Measurements from ENCODE around the gene ADAMTSL1. TPM values are rescaled to one million over a fixed set of nuclear protein-coding genes. Genes with fewer than 3 reads are reported as not detected.

Gene ADAMTSL1
- total and polyA plus RNA-seq, 9 donors, result 1.2 to 20.0 (median 6.1) TPM

GRCh38 chr9:18568973-18569372, 95.0 kb downstream of the ADAMTSL1 start:
- no peak for DNase-seq
- 32 to 45% (median 35%) methylated on average over 4 of the region's 4 CpGs for WGBS, 3 donors
- intact Hi-C loops (cut with DNase I), result no loop called here
- no peak overlapping the region for H3K4me3 ChIP-seq
- no peak for TF ChIP-seq EP300 (IDR thresholded peaks at IDR 0.05)
- TF ChIP-seq, protein P1, sequence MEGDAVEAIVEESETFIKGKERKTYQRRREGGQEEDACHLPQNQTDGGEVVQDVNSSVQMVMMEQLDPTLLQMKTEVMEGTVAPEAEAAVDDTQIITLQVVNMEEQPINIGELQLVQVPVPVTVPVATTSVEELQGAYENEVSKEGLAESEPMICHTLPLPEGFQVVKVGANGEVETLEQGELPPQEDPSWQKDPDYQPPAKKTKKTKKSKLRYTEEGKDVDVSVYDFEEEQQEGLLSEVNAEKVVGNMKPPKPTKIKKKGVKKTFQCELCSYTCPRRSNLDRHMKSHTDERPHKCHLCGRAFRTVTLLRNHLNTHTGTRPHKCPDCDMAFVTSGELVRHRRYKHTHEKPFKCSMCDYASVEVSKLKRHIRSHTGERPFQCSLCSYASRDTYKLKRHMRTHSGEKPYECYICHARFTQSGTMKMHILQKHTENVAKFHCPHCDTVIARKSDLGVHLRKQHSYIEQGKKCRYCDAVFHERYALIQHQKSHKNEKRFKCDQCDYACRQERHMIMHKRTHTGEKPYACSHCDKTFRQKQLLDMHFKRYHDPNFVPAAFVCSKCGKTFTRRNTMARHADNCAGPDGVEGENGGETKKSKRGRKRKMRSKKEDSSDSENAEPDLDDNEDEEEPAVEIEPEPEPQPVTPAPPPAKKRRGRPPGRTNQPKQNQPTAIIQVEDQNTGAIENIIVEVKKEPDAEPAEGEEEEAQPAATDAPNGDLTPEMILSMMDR (IDR thresholded peaks at IDR 0.05), result no peak
- TF ChIP-seq POLR2A (IDR thresholded peaks at IDR 0.05), result no peak
- no peaks in the 10 kb centered on the region for H3K9me3 ChIP-seq
- H3K4me1 ChIP-seq (ENCODE audit: insufficient read depth), result no peaks in the 10 kb centered on the region
- no peak overlapping the region for H3K27ac ChIP-seq
- H3K36me3 ChIP-seq, result no peaks in the 10 kb centered on the region
- no peaks in the 10 kb centered on the region for H3K27me3 ChIP-seq

GRCh38 chr9:18569941-18570630, 96.1 kb downstream of the ADAMTSL1 start:
- Histone ChIP-seq H3K36me3 (no peaks in the 10 kb centered on the region), H3K27ac (no peak overlapping the region), H3K4me3 (no peak overlapping the region), H3K9me3 (no peaks in the 10 kb centered on the region), H3K27me3 (no peaks in the 10 kb centered on the region), H3K4me1 (ENCODE audit: insufficient read depth) (no peaks in the 10 kb centered on the region)
- 95 to 98% (median 96%) methylated on average over 3 of the region's 3 CpGs for WGBS, 3 donors
- DNase-seq, result no peak
- no peak for TF ChIP-seq EP300 (IDR thresholded peaks at IDR 0.05)
- no peak for TF ChIP-seq POLR2A (IDR thresholded peaks at IDR 0.05)
- TF ChIP-seq, protein P1 (IDR thresholded peaks at IDR 0.05), result no peak
- intact Hi-C loops (cut with DNase I), result no loop called here

DNA sequence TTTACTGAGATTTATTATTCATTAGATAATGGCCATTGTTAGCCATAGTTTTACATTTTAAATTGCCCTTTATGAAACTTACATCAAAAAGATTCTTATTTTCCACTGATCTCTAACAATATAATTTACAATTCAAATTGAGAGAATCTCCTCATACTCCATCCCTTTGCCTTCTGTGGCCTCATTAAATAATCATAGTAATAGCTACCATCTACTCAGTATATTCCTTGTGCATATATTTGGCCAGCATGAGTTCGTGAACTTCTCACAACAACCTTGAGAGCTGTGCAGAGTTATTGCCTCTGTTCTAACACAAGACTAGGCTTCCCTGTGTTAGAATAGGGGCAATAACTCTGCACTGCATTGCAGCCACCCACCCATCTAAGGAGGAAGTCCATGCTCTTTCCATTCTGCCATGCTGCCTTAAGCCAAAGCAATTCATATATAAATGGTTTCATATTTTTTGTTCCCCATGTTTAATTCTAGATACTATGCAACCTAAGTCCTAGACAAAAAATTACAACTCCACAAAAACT, 99.1 kb downstream of the ADAMTSL1 start:
- Histone ChIP-seq H3K9me3 (no peaks in the 10 kb centered on the region), H3K36me3 (no peaks in the 10 kb centered on the region), H3K4me3 (no peak overlapping the region), H3K27me3 (no peaks in the 10 kb centered on the region), H3K27ac (no peak overlapping the region), H3K4me1 (ENCODE audit: insufficient read depth) (no peaks in the 10 kb centered on the region)
- WGBS, 3 donors, result 80 to 95% (median 95%) methylated on average over 1 of the region's 1 CpG
- intact Hi-C loops (cut with DNase I), result no loop called here
- DNase-seq, result no peak
- TF ChIP-seq EP300 (IDR thresholded peaks at IDR 0.05) (no peak), POLR2A (IDR thresholded peaks at IDR 0.05) (no peak)
- TF ChIP-seq, protein P1 (IDR thresholded peaks at IDR 0.05), result no peak

GRCh38 chr9:18575686-18576085, 101.7 kb downstream of the ADAMTSL1 start:
- 44 to 54% (median 49%) methylated on average over 1 of the region's 1 CpG for WGBS, 3 donors
- Histone ChIP-seq H3K27me3 (no peaks in the 10 kb centered on the region), H3K36me3 (no peaks in the 10 kb centered on the region), H3K4me1 (ENCODE audit: insufficient read depth) (no peaks in the 10 kb centered on the region), H3K27ac (no peak overlapping the region), H3K4me3 (no peak overlapping the region), H3K9me3 (no peaks in the 10 kb centered on the region)
- intact Hi-C loops (cut with DNase I), result no loop called here
- DNase-seq, result no peak
- TF ChIP-seq EP300 (IDR thresholded peaks at IDR 0.05), result no peak
- no peak for TF ChIP-seq POLR2A (IDR thresholded peaks at IDR 0.05)
- TF ChIP-seq, protein P1 (IDR thresholded peaks at IDR 0.05), result no peak
